GM12875 (cell line): ENCODE data around the gene TMEM184A.

ENCODE experiments used
- H3K4me3 ChIP-seq: one replicate; pipeline ENCODE4 v1.5.1; 2011; ENCODE audit warnings: low read depth, low read length, control low read depth
- CTCF ChIP-seq: IDR thresholded peaks from 2 replicates; pipeline ENCODE4 v1.5.1; 2011; ENCODE audit warnings: low read depth, mild to moderate bottlenecking, control low read depth, inconsistent platforms, low read length, moderate library complexity, borderline replicate concordance; ENCODE audit not compliant: insufficient read depth

Gene TMEM184A

DNA sequence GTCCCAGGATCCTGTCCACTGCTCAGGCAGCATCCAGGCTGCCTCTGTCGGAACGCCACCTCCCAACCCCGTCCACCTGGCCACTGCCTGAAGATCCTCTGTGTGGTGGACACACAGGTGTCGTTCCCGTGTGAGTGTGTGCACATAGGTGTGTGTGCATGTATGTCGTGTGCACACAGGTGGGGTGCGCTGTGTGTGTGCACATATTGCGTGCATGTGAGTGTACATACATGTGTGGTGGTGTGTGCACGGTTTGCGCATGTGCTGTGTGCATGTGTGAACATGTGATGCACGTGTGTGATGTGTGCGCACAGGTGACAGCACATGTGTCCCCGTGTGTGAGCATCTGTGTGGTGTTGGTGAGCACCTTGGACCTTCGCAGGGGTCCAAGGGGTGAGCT, 7.1 kb downstream of the TMEM184A start:
- TF ChIP-seq CTCF, result no peak
- no peak overlapping the region for H3K4me3 ChIP-seq

DNA sequence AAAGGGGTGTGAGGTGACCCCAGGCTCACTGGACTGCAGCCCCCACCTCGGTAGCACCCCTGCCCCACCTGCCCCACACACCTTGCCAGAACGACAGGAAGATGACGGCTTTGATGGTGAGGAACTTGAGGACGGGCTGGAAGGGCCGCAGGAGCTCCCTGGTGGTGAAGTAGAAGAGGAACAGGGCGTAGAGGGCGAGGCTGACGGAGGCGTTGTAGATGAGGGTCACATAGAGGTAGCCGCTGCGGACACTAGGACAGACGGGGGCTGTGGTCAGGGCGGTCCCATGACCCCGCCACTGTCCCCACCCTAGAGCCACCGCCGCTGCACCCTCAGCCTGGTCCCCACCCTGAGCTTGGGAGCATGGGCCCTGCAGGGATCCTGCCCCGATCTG, 7.6 kb downstream of the TMEM184A start:
- peak; percentile 23; the same call in 1 of the 2 replicates for TF ChIP-seq CTCF

GRCh38 chr7:1547777-1548437, 8.1 kb downstream of the TMEM184A start:
- H3K4me3 ChIP-seq, result no peak overlapping the region
- no peak for TF ChIP-seq CTCF

More for the DNA sequence above, 7.6 kb downstream of the TMEM184A start:
- H3K4me3 ChIP-seq, result no peak overlapping the region

GRCh38 chr7:1546909-1547776, 8.9 kb downstream of the TMEM184A start:
- TF ChIP-seq CTCF, result no peak
- H3K4me3 ChIP-seq, result no peak overlapping the region

GRCh38 chr7:1546274-1546908, 9.6 kb downstream of the TMEM184A start:
- TF ChIP-seq CTCF, result no peak
- no peak overlapping the region for H3K4me3 ChIP-seq

DNA sequence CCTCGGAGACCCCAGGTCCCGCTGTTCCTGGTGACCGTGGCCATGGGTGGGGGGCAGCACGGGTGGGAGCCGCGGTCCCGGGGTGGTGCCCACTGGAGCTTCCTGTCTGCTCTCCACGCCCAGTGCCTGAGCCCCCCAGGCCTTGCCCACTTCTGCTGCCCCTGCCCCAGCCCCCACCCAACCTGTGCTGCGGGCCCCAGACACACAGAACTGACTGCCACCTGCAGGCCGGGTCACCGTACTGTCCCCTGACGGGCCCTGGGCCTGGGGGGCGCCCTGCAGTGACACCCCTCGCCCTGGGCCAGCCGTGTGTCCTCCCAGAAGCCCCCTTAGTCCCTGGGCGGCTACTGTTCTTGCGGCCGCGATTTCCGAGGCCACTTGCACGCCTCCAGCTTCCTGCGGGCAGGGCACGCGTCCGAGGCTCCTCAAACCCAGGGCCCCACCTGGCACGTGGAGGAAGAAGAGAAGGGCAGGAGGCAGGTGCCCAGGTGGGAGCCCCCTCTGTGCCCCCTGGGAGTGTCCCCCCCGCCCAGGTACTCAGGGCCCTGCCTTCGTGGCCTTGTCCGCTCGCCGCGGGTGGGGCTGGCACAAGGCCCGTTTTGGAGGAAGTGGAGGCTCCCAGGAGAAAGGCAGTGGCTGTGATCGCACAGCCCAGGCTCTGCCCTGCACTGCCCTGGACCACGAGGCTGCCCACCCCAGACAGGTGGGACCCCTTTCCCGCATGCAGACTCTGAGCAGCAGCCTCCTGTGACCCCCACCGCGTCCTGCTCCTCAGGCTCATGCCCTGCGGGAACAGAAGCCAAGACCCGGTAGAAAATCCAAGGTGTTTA, 10.4 kb downstream of the TMEM184A start:
- TF ChIP-seq CTCF, result 0 out of 2 replicates have a peak, but pooled peaks have one; percentile 11
- H3K4me3 ChIP-seq, result no peak overlapping the region
